ENCODE data around the gene SLC23A2. TPM values are rescaled to one million over a fixed set of nuclear protein-coding genes. Genes with fewer than 3 reads are reported as not detected.
A peak's percentile ranks its signal among the peaks of the same experiment; 100 is the strongest.
"Not testable (repeated sequence)": the region's sequence is repeated elsewhere in the genome, so short reads cannot be mapped to it uniquely, and the experiment has no call there.

The SLC23A2 gene
- total RNA-seq, 1 experiment from 2014 or later, result 6.2 TPM

- no peak for DNase-seq (ENCODE audit: low read depth)
Measured at GRCh38 chr20:4902788-4903187, 98.5 kb downstream of the SLC23A2 start.

GRCh38 chr20:4901031-4901818 lies 100.1 kb downstream of the SLC23A2 start:
- DNase-seq (ENCODE audit: low read depth), result no peak

- peak; percentile 81 for DNase-seq (ENCODE audit: low read depth)
Measured at GRCh38 chr20:4898282-4899244, 102.7 kb downstream of the SLC23A2 start.

- no peak for DNase-seq (ENCODE audit: low read depth)
Measured at GRCh38 chr20:4897600-4897999, 103.7 kb downstream of the SLC23A2 start.

- no peak for DNase-seq (ENCODE audit: low read depth)
Measured at GRCh38 chr20:4896971-4897497, 104.3 kb downstream of the SLC23A2 start.

- DNase-seq (ENCODE audit: low read depth), result no peak
Measured at GRCh38 chr20:4896119-4896702, 105.1 kb downstream of the SLC23A2 start.

GRCh38 chr20:4894981-4895381 lies 106.3 kb downstream of the SLC23A2 start:
- DNase-seq (ENCODE audit: low read depth), result no peak

GRCh38 chr20:4894409-4894808 lies 106.9 kb downstream of the SLC23A2 start:
- no peak for DNase-seq (ENCODE audit: low read depth)

- no peak for DNase-seq (ENCODE audit: low read depth)
Measured at GRCh38 chr20:4893709-4894108, 107.6 kb downstream of the SLC23A2 start.

- DNase-seq (ENCODE audit: low read depth), result no peak
Measured at GRCh38 chr20:4891997-4892396, 109.3 kb downstream of the SLC23A2 start.

- DNase-seq (ENCODE audit: low read depth), result no peak
Measured at GRCh38 chr20:4891190-4891763, 110.0 kb downstream of the SLC23A2 start.

GRCh38 chr20:4889446-4889845 lies 111.9 kb downstream of the SLC23A2 start:
- DNase-seq (ENCODE audit: low read depth), result no peak

GRCh38 chr20:4887586-4887985 lies 113.7 kb downstream of the SLC23A2 start:
- DNase-seq (ENCODE audit: low read depth), result no peak

GRCh38 chr20:4886771-4887527 lies 114.4 kb downstream of the SLC23A2 start:
- DNase-seq (ENCODE audit: low read depth), result no peak

- DNase-seq (ENCODE audit: low read depth), result no peak
Measured at GRCh38 chr20:4885877-4886276, 115.4 kb downstream of the SLC23A2 start.

- no peak for DNase-seq (ENCODE audit: low read depth)
Measured at GRCh38 chr20:4883546-4883945, 117.8 kb downstream of the SLC23A2 start.

- no peak for DNase-seq (ENCODE audit: low read depth)
Measured at GRCh38 chr20:4883051-4883450, 118.3 kb downstream of the SLC23A2 start.

- DNase-seq (ENCODE audit: low read depth), result no peak
Measured at GRCh38 chr20:4881006-4881730, 120.1 kb downstream of the SLC23A2 start.

GRCh38 chr20:4880051-4880450 lies 121.3 kb downstream of the SLC23A2 start:
- no peak for DNase-seq (ENCODE audit: low read depth)

- DNase-seq (ENCODE audit: low read depth), result not testable (repeated sequence)
Measured at GRCh38 chr20:4878099-4878498, 123.2 kb downstream of the SLC23A2 start.
